HepG2 (cell line): ENCODE data around the gene CABLES1. TPM values are rescaled to one million over a fixed set of nuclear protein-coding genes. Genes with fewer than 3 reads are reported as not detected.

ENCODE experiments used
- ATAC-seq: fragments of 200-7000 bp; cut with Tn5 transposase; 3 replicates; pipeline ENCODE4 v1.9.1; 2020; ENCODE audit warnings: mild to moderate bottlenecking, moderate library complexity
- BruUV-seq: library from RNA; stranded (reverse); fragments of 400-500 nt; replicated peaks from 2 replicates; lab custom pipeline; 2021; lab: Mats Ljungman, UMichigan
- CTCF ChIA-PET: fragments of 300-600 bp; formaldehyde crosslinking; extraction: SDS; loops from one replicate; lab custom pipeline; 2021; ENCODE audit warnings: low total read pairs, inconsistent platforms, low intra/inter-chr PET ratio; lab: Yijun Ruan, JAX
- POLR2A ChIA-PET: fragments of 350-600 bp; sonication (Branson Sonifier 250); formaldehyde crosslinking; loops from one replicate; lab custom pipeline; 2020; ENCODE audit warnings: antibody characterized with exemption, inconsistent platforms; lab: Yijun Ruan, JAX
- DNase-seq: peaks from one replicate; pipeline ENCODE4 v3.0.0-alpha.2; 2015; ENCODE audit warnings: low spot score
- FAIRE-seq: peaks from 3 replicates; lab custom pipeline; 2011; peaks lifted over from hg19 to GRCh38; lab: Jason Lieb, UNC
- H2AFZ ChIP-seq: one replicate; pipeline ENCODE4 v1.6.1; 2011; ENCODE audit warnings: low read length, inconsistent platforms
- H3K27ac ChIP-seq: fragments of 300-600 bp; 3 replicates; pipeline ENCODE4 v1.8.0; 2011; ENCODE audit warnings: mixed run types, mild to moderate bottlenecking, mixed read lengths, low read length, inconsistent platforms; ENCODE audit not compliant: insufficient read depth; ENCODE audit errors: extremely low read length
- H3K27me3 ChIP-seq, 2 experiments: fragments of 200-600 bp in 1 of 2; 2 replicates in 1 of 2; 3 replicates in 1 of 2; pipeline versions ENCODE4 v1.6.0 to v1.8.0; 2011; ENCODE audit warnings: low read length in 2 of 2, mild to moderate bottlenecking in 2 of 2, moderate library complexity in 2 of 2, inconsistent platforms in 1 of 2; ENCODE audit not compliant: insufficient read depth in 2 of 2, control insufficient read depth in 1 of 2
- H3K36me3 ChIP-seq, 2 experiments: fragments of 200-600 bp in 1 of 2; replicated peaks in 1 of 2; 2 replicates in 1 of 2; 3 replicates in 1 of 2; pipeline versions ENCODE4 v1.5.1 to v1.8.0; 2011; ENCODE audit warnings: low read length in 2 of 2, inconsistent platforms in 1 of 2; ENCODE audit not compliant: insufficient read depth in 2 of 2, control insufficient read depth in 1 of 2
- H3K4me1 ChIP-seq: 2 replicates; pipeline ENCODE4 v1.5.1; 2012; ENCODE audit warnings: low read length, inconsistent platforms; ENCODE audit not compliant: insufficient read depth
- H3K4me2 ChIP-seq: 2 replicates; pipeline ENCODE4 v1.6.0; 2011; ENCODE audit warnings: low read depth, low read length, inconsistent platforms
- H3K4me3 ChIP-seq, 3 experiments: fragments of 200-600 bp in 1 of 3; sonication (generic), shearing (Covaris generic) in 1 of 3; replicated peaks in 1 of 3; 2 replicates each; pipeline ENCODE4 v1.5.1; 2011 to 2016; ENCODE audit warnings: low read length in 3 of 3, inconsistent platforms in 2 of 3, low read depth in 2 of 3, mild to moderate bottlenecking in 2 of 3, control low read depth in 1 of 3, mixed read lengths in 1 of 3; ENCODE audit not compliant: insufficient read depth in 1 of 3
- H3K79me2 ChIP-seq: one replicate; pipeline ENCODE4 v1.6.1; 2011; ENCODE audit warnings: low read length, inconsistent platforms; ENCODE audit not compliant: insufficient read depth
- H3K9ac ChIP-seq: 2 replicates; pipeline ENCODE4 v1.6.0; 2011; ENCODE audit warnings: mild to moderate bottlenecking, low read depth, low read length, inconsistent platforms; ENCODE audit not compliant: insufficient read depth
- H3K9me3 ChIP-seq: 2 replicates; pipeline ENCODE4 v1.5.1; 2012; ENCODE audit warnings: mild to moderate bottlenecking, low read length
- H4K20me1 ChIP-seq: 2 replicates; pipeline ENCODE4 v1.6.0; 2011; ENCODE audit warnings: inconsistent platforms, mild to moderate bottlenecking, low read length, moderate library complexity; ENCODE audit not compliant: insufficient read depth
- CREM ChIP-seq, 2 experiments: sonication (generic) in 1 of 2; formaldehyde crosslinking in 1 of 2; IDR thresholded peaks; 2 replicates each; pipeline versions ENCODE4 v1.4.0 to v1.6.1; 2016 to 2020; ENCODE audit warnings: antibody characterized with exemption in 1 of 2, mild to moderate bottlenecking in 1 of 2, missing genetic modification reagents in 1 of 2
- ESRRA ChIP-seq: sonication (generic); formaldehyde crosslinking; IDR thresholded peaks from 2 replicates; pipeline ENCODE4 v1.5.1; 2020; ENCODE audit warnings: mild to moderate bottlenecking, low read depth, missing genetic modification reagents
- FIP1L1 ChIP-seq: fragments of 200-400 bp; formaldehyde crosslinking; IDR thresholded peaks from 2 replicates; pipeline ENCODE4 v1.6.1; 2018; ENCODE audit warnings: low read depth, mild to moderate bottlenecking, low read length, moderate library complexity, borderline replicate concordance; ENCODE audit not compliant: insufficient read depth
- HOXA5 ChIP-seq: sonication (generic); formaldehyde crosslinking; IDR thresholded peaks from 2 replicates; pipeline ENCODE4 v1.4.0; 2020; ENCODE audit warnings: missing genetic modification reagents
- KAT7 ChIP-seq: IDR thresholded peaks from 2 replicates; pipeline ENCODE4 v1.6.1; 2018; ENCODE audit warnings: borderline replicate concordance, missing compliant biosample characterization
- MYC ChIP-seq: sonication (generic); formaldehyde crosslinking; IDR thresholded peaks from 2 replicates; pipeline ENCODE4 v1.9.0; 2021; ENCODE audit warnings: missing genetic modification reagents, borderline replicate concordance
- NAIF1 ChIP-seq: sonication (generic); formaldehyde crosslinking; IDR thresholded peaks from 2 replicates; pipeline ENCODE4 v1.5.0; 2020; ENCODE audit warnings: mild to moderate bottlenecking, missing genetic modification reagents, borderline replicate concordance
- ZFP91 ChIP-seq: sonication (generic); formaldehyde crosslinking; IDR thresholded peaks from 2 replicates; pipeline ENCODE4 v1.9.0; 2022; ENCODE audit warnings: missing genetic modification reagents, mild to moderate bottlenecking, borderline replicate concordance
- ZNF629 ChIP-seq: sonication (generic); formaldehyde crosslinking; conservative IDR thresholded peaks from 2 replicates; pipeline ENCODE4 v1.5.0; 2020; ENCODE audit warnings: missing genetic modification reagents
- ZNF768 ChIP-seq: sonication (generic); formaldehyde crosslinking; IDR thresholded peaks from 2 replicates; pipeline ENCODE4 v1.4.0; 2020; ENCODE audit warnings: missing genetic modification reagents
- WGBS: methylation state at CpG from one replicate; pipeline ENCODE4 v1.1.6; 2017; ENCODE audit warnings: low lambda C conversion rate; 5-methylcytosine and 5-hydroxymethylcytosine counted together
- in situ Hi-C: cut with HindIII; loops from 2 replicates; pipeline ENCODE4 v1.10.0; 2017; ENCODE audit warnings: low pct_unique_long_range_greater_than_20kb; ENCODE audit not compliant: extremely low pct_ligation_motif_present
- intact Hi-C: fragments of 100-400 bp; cut with micrococcal nuclease; formaldehyde crosslinking; loops from one replicate; pipeline ENCODE4 v1.10.0; 2022; ENCODE audit not compliant: unreplicated experiment
- polyA plus RNA-seq, 8 experiments: library from polyadenylated mRNA; depleted of rRNA in 3 of 8; stranded (reverse) in 7 of 8; unstranded in 1 of 8; fragments of >200 nt; fragmentation: Illumina TruSeq in 4 of 8; extraction: Trizol in 4 of 8; gene quantifications; 2 replicates each; pipeline versions ENCODE4 v1.2.1 to v1.2.3, GENCODE V29; 2011 to 2016; ENCODE audit warnings: low read depth in 4 of 8, missing spikeins in 1 of 8, mixed read lengths in 1 of 8; ENCODE audit not compliant: insufficient read depth in 1 of 8
- total RNA-seq, 5 experiments: library from RNA; depleted of rRNA; stranded (reverse); fragments of >200 nt; fragmentation: Illumina TruSeq; extraction: Trizol; gene quantifications; 2 replicates each; pipeline ENCODE4 v1.2.3, GENCODE V29; 2016; ENCODE audit warnings: low read depth in 1 of 5
- TF ChIP-seq, protein P1 (sequence below): sonication (generic); formaldehyde crosslinking; IDR thresholded peaks from 2 replicates; pipeline ENCODE4 v1.9.0; 2022; ENCODE audit warnings: low read depth, missing genetic modification reagents
- TF ChIP-seq, protein P2 (sequence below): sonication (generic); formaldehyde crosslinking; IDR thresholded peaks from 2 replicates; pipeline ENCODE4 v1.5.1; 2020; ENCODE audit warnings: mild to moderate bottlenecking, missing genetic modification reagents, borderline replicate concordance

Gene CABLES1
- total and polyA plus RNA-seq, 2 of the 13 experiments (the other 11 are each of a cell fraction or from before 2014, with no cell fraction given) = 14.7 to 25.8 TPM

GRCh38 chr18:23137788-23138216, 2.5 kb downstream of the CABLES1 start (continued):
- 0 out of 2 replicates have a peak, but pooled peaks have one; percentile 9 for TF ChIP-seq ZFP91 (CRISPR knock-in tag)
- TF ChIP-seq FIP1L1 = no peak
- TF ChIP-seq MYC = peak; percentile 20; the same call in 1 of the 2 replicates
- TF ChIP-seq KAT7 (CRISPR knock-in tag) = peak; percentile 39; the same call in 1 of the 2 replicates

GRCh38 chr18:23138471-23138870, 3.2 kb downstream of the CABLES1 start:
- Histone ChIP-seq H3K4me3 (peak overlapping the region in 1 of 3 experiments; percentile 83; a peak in 2 of 6 replicates), H3K79me2 (peaks cover 72% of the 10 kb centered on the region), H4K20me1 (no peaks in the 10 kb centered on the region), H3K4me1 (peaks cover 74% of the 10 kb centered on the region), H3K27ac (no peak overlapping the region), H3K36me3 (no peaks in the 10 kb centered on the region), H2AFZ (no peak overlapping the region), H3K9ac (peak overlapping the region; percentile 86; the same call in 1 of the 2 replicates), H3K27me3 (no peaks in the 10 kb centered on the region; a peak in 1 of 5 replicates), H3K4me2 (peak overlapping the region; percentile 100), H3K9me3 (no peaks in the 10 kb centered on the region)
- ChIA-PET CTCF (no interaction called here), POLR2A (interaction anchor here (1.1 to 1.2 kb wide), 2 partner anchors 11 to 40 kb away, joined by 3 read pairs; no protein-coding TSS in a partner anchor)
- intact Hi-C loops = no loop called here
- BruUV-seq = no TSS peak
- WGBS = 75% methylated on average over 5 of the region's 5 CpGs
- ATAC-seq (no peak), FAIRE-seq (no peak), DNase-seq (no peak)
- in situ Hi-C loops = loop anchor here (10.0 kb wide), 1 partner anchor 236 kb away; no protein-coding TSS in a partner anchor
- TF ChIP-seq CREM (IDR thresholded peaks at IDR 0.05) = no peak
- TF ChIP-seq CREM (CRISPR knock-in tag; IDR thresholded peaks at IDR 0.05) = no peak
- TF ChIP-seq ESRRA = no peak
- no peak for TF ChIP-seq ZNF768 (CRISPR knock-in tag)
- TF ChIP-seq HOXA5 (CRISPR knock-in tag) = no peak
- TF ChIP-seq ZNF629 (CRISPR knock-in tag) = no peak
- TF ChIP-seq, protein P1, sequence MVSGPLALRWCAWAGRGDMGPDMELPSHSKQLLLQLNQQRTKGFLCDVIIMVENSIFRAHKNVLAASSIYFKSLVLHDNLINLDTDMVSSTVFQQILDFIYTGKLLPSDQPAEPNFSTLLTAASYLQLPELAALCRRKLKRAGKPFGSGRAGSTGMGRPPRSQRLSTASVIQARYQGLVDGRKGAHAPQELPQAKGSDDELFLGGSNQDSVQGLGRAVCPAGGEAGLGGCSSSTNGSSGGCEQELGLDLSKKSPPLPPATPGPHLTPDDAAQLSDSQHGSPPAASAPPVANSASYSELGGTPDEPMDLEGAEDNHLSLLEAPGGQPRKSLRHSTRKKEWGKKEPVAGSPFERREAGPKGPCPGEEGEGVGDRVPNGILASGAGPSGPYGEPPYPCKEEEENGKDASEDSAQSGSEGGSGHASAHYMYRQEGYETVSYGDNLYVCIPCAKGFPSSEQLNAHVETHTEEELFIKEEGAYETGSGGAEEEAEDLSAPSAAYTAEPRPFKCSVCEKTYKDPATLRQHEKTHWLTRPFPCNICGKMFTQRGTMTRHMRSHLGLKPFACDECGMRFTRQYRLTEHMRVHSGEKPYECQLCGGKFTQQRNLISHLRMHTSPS (CRISPR knock-in tag) = no peak
- TF ChIP-seq, protein P2, sequence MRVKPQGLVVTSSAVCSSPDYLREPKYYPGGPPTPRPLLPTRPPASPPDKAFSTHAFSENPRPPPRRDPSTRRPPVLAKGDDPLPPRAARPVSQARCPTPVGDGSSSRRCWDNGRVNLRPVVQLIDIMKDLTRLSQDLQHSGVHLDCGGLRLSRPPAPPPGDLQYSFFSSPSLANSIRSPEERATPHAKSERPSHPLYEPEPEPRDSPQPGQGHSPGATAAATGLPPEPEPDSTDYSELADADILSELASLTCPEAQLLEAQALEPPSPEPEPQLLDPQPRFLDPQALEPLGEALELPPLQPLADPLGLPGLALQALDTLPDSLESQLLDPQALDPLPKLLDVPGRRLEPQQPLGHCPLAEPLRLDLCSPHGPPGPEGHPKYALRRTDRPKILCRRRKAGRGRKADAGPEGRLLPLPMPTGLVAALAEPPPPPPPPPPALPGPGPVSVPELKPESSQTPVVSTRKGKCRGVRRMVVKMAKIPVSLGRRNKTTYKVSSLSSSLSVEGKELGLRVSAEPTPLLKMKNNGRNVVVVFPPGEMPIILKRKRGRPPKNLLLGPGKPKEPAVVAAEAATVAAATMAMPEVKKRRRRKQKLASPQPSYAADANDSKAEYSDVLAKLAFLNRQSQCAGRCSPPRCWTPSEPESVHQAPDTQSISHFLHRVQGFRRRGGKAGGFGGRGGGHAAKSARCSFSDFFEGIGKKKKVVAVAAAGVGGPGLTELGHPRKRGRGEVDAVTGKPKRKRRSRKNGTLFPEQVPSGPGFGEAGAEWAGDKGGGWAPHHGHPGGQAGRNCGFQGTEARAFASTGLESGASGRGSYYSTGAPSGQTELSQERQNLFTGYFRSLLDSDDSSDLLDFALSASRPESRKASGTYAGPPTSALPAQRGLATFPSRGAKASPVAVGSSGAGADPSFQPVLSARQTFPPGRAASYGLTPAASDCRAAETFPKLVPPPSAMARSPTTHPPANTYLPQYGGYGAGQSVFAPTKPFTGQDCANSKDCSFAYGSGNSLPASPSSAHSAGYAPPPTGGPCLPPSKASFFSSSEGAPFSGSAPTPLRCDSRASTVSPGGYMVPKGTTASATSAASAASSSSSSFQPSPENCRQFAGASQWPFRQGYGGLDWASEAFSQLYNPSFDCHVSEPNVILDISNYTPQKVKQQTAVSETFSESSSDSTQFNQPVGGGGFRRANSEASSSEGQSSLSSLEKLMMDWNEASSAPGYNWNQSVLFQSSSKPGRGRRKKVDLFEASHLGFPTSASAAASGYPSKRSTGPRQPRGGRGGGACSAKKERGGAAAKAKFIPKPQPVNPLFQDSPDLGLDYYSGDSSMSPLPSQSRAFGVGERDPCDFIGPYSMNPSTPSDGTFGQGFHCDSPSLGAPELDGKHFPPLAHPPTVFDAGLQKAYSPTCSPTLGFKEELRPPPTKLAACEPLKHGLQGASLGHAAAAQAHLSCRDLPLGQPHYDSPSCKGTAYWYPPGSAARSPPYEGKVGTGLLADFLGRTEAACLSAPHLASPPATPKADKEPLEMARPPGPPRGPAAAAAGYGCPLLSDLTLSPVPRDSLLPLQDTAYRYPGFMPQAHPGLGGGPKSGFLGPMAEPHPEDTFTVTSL (CRISPR knock-in tag) = no peak
- TF ChIP-seq NAIF1 (CRISPR knock-in tag) = no peak
